T-helper 2 cell treated with Interferon-gamma antibody and Interleukin-4, amounts not matched to agents 5 μg/mL and 100 μg/mL, for 36 hours (primary cell): Measurements from ENCODE around the gene CLTA.
A peak's percentile ranks its signal among the peaks of the same experiment; 100 is the strongest.

Experiments
- DNase-seq: peaks from one replicate; pipeline ENCODE4 v3.0.0; 2021; ENCODE audit warnings: low spot score
- H3K27ac Mint-ChIP-seq: one replicate; pipeline ENCODE4 v1.8.0; 2021; ENCODE audit warnings: mild to moderate bottlenecking, mixed read lengths
- H3K27me3 Mint-ChIP-seq: one replicate; pipeline ENCODE4 v1.8.0; 2021; ENCODE audit warnings: low read depth, mixed read lengths
- H3K36me3 Mint-ChIP-seq: one replicate; pipeline ENCODE4 v1.8.0; 2021; ENCODE audit warnings: low read depth, mixed read lengths
- H3K4me1 Mint-ChIP-seq: one replicate; pipeline ENCODE4 v1.8.0; 2021; ENCODE audit warnings: low read depth, mixed read lengths
- H3K4me3 Mint-ChIP-seq: one replicate; pipeline ENCODE4 v1.8.0; 2022; ENCODE audit warnings: mild to moderate bottlenecking, moderate library complexity, mixed read lengths
- H3K9me3 Mint-ChIP-seq: one replicate; pipeline ENCODE4 v1.8.0; 2021; ENCODE audit warnings: mixed read lengths

The CLTA gene

DNA sequence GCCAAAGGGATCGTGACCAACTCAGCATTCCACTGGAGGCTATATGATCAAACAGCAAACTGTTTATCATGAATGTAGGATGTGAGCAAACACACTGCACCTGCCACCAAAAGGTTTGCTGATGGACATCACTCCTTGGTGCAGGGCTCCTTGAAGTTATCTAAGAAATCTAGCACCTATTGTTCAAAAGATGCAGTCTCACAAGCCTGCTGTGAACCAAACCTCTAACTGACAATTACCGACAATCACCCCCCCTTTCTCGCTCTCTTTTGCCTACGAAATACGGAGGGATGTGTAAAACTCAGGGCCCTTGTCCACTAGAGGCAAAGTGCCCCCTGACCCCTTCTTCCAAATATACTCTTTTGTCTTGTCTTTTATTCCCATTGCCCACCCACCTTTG is 2.5 kb upstream of the CLTA start:
- Mint-ChIP-seq H3K4me3 (no peak overlapping the region), H3K27ac (no peak overlapping the region), H3K36me3 (peaks cover 6% of the 10 kb centered on the region), H3K4me1 (peaks cover 22% of the 10 kb centered on the region), H3K27me3 (peaks cover 5% of the 10 kb centered on the region), H3K9me3 (no peaks in the 10 kb centered on the region)
- DNase-seq: no peak

DNA sequence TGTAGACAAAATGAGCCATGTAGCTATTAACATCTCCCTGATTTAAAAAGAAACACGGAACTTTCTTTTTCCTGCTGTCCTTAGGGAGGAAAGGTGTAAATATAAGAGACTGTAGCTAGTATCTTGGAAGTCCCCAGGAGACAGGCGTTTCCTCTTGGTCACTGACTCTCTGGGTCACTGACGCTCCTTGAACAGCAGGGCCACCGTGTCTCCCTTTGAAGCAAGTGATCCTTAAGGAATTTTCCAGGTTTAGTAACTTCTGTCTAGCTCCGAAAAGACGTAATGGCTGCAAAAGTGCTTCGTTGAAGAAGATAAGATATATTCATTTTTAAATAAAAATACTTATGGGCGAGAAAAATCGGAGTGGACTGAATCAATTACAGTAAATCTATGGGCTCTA is 745 bp upstream of the CLTA start:
- Mint-ChIP-seq H3K9me3 (no peaks in the 10 kb centered on the region), H3K27ac (no peak overlapping the region), H3K36me3 (peaks cover 18% of the 10 kb centered on the region), H3K27me3 (peaks cover 5% of the 10 kb centered on the region), H3K4me1 (peaks cover 37% of the 10 kb centered on the region), H3K4me3 (peak overlapping the region; percentile 95)
- DNase-seq: no peak

DNA sequence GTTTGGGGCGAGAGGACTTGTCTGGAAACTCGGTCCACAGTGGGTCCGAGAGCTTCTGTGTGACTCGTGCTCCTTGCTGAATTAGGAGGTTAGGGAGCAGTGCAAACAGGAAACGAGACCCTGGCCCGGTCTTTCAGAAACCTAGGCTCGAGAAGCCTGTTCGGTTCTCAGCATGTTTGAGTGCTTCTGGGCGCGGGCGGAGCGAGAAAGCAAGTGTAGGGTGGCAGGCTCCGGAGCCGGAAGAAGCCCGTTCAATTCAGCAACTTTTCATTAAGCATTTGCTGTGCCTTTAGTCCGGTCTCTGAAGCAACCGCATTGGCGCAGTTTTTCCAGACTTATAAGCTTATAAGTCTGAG is 547 bp downstream of the CLTA start:
- Mint-ChIP-seq H3K27me3 (peaks cover 5% of the 10 kb centered on the region), H3K9me3 (no peaks in the 10 kb centered on the region), H3K36me3 (peaks cover 25% of the 10 kb centered on the region), H3K4me1 (peaks cover 39% of the 10 kb centered on the region), H3K4me3 (peak overlapping the region; percentile 95), H3K27ac (peak overlapping the region; percentile 85)
- DNase-seq: peak; percentile 25

DNA sequence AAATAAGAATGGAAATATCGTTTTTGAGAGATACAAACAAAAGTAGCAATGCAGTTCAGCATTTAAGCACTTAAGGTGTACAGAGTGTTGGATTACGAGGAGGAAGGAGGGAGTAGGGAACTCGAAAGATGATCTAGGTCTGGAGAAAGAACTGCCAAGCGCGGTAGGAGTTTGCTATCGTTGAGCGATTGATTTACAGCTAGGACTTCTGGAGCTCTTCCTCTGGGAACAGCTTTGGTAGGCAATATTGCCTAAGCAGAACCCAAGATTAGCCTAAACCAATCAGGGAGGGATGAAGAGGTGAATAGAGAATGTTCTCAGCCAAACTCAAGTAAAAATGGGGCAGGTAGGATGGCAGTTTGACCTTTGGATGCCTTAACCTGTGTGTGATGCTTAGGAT is 965 bp downstream of the CLTA start:
- Mint-ChIP-seq H3K4me3 (peak overlapping the region; percentile 95), H3K27me3 (peaks cover 5% of the 10 kb centered on the region), H3K4me1 (peaks cover 39% of the 10 kb centered on the region), H3K27ac (peak overlapping the region; percentile 85), H3K36me3 (peaks cover 27% of the 10 kb centered on the region), H3K9me3 (no peaks in the 10 kb centered on the region)
- DNase-seq: no peak

DNA sequence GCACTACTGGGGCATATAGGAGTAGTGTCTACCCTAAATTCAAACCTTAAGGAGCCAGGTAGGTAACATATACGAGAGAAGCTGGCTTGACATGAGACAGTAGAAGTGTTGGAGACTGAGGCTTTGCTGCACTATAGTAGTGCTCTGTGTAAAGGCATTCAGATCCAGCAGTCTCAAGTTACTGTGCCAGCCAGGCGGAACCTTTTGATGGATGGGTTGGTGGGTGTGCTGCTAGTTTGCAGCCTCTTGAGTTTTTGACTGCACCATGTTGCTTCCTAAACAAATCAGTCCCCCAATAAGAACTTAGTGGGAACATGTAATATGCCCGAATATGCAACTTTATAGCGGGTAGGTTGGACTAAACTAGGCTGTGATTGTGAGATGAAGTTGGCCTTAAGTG is 1.5 kb downstream of the CLTA start:
- peaks cover 5% of the 10 kb centered on the region for H3K27me3 Mint-ChIP-seq
- no peak overlapping the region for H3K27ac Mint-ChIP-seq
- DNase-seq: no peak
- peak overlapping the region; percentile 95 for H3K4me3 Mint-ChIP-seq
- peaks cover 29% of the 10 kb centered on the region for H3K36me3 Mint-ChIP-seq
- H3K4me1 Mint-ChIP-seq: peaks cover 41% of the 10 kb centered on the region
- H3K9me3 Mint-ChIP-seq: no peaks in the 10 kb centered on the region

DNA sequence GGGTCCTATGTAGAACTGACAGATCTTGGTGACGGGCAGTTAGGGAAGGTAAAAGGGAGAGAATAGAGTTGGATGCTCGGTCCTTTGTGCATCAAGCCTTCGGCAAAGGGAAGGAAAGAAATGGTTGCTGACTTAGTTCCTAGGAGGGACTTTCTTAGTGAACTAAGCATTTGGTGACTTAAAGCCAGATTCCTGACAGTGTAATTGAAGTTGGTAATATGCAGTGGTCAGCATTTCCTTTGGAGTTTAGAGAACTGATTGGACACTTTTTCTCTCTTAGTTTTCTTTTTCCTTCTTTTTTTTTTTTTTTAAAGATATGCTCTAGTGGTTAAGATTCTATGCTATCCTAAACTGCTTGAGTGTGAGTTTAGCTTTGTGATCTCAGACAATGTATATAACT is 2.3 kb downstream of the CLTA start:
- Mint-ChIP-seq H3K4me3 (peak overlapping the region; percentile 95), H3K9me3 (no peaks in the 10 kb centered on the region), H3K4me1 (peaks cover 42% of the 10 kb centered on the region), H3K27me3 (peaks cover 5% of the 10 kb centered on the region), H3K36me3 (peaks cover 35% of the 10 kb centered on the region), H3K27ac (no peak overlapping the region)
- no peak for DNase-seq

DNA sequence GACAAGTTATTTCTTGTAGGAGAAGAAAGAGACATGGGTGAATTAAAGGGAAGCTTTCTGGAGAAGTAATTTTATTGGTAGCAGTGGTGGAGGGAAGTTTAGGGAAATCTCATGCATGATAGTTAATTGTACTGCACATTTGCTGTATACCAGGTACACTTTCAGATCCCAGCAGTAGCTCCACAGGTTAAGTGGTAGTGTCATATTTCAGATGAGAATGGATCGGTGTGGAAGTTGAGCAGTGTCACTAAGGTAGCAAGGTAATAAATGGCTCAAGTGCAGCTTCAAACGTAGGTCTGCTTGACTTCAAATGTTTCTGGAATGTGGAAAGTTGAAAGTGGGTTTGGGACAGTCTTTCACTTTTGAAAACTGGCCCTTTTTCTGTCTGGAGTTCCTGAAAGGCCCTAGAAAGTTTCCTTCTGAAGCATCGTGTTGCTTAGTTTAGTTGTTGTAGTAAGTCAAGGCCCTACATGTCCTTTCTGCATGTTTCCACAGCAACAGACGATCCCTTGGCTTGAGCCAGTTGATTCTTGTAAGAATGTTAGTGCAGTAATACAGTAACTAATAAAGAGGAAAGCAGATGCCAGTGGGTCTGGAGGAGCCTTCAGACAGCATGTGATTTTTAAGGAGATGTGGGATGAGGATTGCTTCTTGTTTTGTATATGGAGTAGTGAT is 3.7 kb downstream of the CLTA start:
- peaks cover 38% of the 10 kb centered on the region for H3K36me3 Mint-ChIP-seq

DNA sequence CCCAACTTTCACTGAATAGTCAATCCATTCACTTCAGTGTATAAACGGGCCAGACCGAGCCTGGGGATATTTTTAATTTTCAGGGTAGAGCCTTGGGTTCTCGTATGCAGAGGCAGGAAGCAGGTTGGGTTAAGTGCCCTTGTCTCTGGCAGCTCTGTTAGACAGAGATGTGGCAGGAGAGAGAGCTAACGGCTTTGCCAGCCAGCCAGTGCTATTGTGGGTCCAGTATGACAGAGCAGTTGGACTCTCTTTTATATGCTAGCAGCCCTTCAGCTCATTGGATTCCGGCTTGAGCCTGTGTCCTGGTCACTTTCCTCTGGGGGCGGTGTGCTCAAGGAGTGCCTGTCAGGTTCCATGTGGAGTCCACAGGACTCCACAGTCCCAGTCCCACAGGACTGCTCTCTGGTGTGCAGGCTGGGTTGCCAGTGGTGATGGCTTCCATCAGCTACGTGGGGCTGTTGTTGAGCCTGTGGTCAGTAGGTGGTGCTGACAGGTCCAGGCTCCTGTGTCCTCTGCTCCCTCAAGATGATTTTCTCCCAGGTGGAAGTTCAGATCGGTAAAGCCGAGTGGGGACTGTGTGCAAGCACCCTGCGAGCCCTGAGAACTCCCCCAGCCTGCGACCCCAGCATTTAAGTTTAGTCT is 14.3 kb downstream of the CLTA start:
- H3K4me3 Mint-ChIP-seq: no peak overlapping the region
- peaks cover 41% of the 10 kb centered on the region for H3K4me1 Mint-ChIP-seq
- no peaks in the 10 kb centered on the region for H3K9me3 Mint-ChIP-seq
- H3K27ac Mint-ChIP-seq: no peak overlapping the region
- H3K27me3 Mint-ChIP-seq: no peaks in the 10 kb centered on the region
- DNase-seq: no peak
- H3K36me3 Mint-ChIP-seq: peaks cover 82% of the 10 kb centered on the region

More for the DNA sequence above, 3.7 kb downstream of the CLTA start:
- peak overlapping the region; percentile 47 for H3K4me3 Mint-ChIP-seq
- no peaks in the 10 kb centered on the region for H3K9me3 Mint-ChIP-seq
- peak overlapping the region; percentile 42 for H3K27ac Mint-ChIP-seq
- H3K27me3 Mint-ChIP-seq: no peaks in the 10 kb centered on the region
- H3K4me1 Mint-ChIP-seq: peaks cover 42% of the 10 kb centered on the region
- DNase-seq: no peak

DNA sequence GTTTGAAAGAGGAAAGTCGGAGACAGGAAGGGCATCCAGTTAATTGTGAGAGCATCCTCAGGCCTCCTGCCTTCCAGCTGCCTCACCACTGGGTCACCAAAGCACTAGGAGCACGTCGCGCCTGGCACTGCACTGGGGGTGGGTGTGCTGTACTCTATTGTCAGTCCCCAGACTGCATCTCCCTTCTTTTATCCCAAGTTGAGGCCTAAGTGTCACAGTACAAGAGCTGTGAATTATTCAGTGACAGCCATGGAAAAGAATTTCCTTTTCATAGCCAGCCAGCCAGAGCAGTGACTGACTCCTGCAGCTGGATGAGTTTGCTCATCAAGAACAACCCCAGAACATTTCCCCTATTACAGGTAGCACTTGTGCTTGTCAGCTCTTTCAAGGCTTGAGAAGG is 16.3 kb downstream of the CLTA start:
- Mint-ChIP-seq H3K4me1 (peaks cover 45% of the 10 kb centered on the region), H3K27me3 (no peaks in the 10 kb centered on the region), H3K4me3 (no peak overlapping the region), H3K27ac (no peak overlapping the region), H3K36me3 (peaks cover 79% of the 10 kb centered on the region), H3K9me3 (no peaks in the 10 kb centered on the region)
- DNase-seq: no peak

DNA sequence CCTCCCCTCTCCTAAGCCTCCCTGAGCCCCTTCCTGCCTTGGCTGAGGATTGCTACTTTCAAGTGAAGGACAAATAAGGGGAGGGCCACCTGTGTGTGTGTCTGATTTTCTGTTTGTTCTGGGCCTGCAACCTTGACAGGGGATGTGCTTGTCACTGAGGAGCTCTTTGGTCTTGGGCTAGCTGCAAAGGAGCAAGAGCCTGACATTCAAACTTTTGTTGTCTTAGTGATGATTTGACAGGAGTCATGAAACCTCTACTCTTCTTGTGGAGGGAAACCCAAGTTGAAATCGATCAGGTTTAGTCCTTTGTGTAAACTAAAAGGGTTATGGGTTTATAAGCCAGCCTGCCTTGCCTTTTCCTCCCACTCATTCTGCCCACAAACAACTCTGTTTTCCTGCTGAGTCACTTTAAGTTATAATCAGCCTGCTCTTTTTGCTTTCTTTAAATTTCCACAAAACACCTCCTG is 16.9 kb downstream of the CLTA start:
- no peaks in the 10 kb centered on the region for H3K27me3 Mint-ChIP-seq
- H3K9me3 Mint-ChIP-seq: no peaks in the 10 kb centered on the region
- H3K27ac Mint-ChIP-seq: peak overlapping the region; percentile 71
- peak overlapping the region; percentile 53 for H3K4me3 Mint-ChIP-seq
- peaks cover 45% of the 10 kb centered on the region for H3K4me1 Mint-ChIP-seq
- peak; percentile 37 for DNase-seq
- peaks cover 78% of the 10 kb centered on the region for H3K36me3 Mint-ChIP-seq

DNA sequence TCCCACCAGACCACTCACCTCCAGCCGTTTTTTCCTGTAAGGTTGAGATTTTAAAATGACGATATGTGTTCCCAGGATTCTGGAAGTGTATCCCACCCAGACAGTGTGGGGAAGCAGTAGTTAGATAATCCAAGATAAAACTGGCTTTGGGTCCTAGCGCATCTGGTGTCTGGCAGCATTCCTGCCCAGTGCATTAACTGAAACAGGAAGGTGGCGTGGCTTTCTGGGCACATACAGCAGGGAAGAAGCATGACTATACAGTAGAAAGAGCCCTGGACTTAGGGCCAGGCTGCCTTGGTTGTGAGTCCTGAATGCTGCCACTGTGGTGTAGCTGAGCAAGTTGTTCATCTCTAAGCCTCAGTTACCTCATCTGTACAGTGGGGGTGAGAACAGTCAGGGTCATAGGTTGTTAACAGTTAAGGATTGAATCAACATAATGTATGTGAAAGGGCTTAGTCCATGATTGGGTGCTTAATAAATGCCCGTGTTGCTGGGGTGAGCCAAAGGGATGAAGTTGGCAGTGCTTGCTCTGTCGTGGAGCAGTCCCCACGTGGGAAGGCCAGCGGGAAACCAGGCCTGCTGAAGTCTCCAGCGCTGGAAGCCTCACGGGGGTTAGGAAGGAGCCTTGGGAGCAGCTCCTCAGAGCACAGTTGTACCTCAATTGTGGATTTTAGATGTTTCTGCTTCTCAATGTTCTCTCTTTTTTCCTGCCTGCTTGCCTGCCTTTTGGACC is 18.0 kb downstream of the CLTA start:
- H3K9me3 Mint-ChIP-seq: no peaks in the 10 kb centered on the region
- peaks cover 77% of the 10 kb centered on the region for H3K36me3 Mint-ChIP-seq

DNA sequence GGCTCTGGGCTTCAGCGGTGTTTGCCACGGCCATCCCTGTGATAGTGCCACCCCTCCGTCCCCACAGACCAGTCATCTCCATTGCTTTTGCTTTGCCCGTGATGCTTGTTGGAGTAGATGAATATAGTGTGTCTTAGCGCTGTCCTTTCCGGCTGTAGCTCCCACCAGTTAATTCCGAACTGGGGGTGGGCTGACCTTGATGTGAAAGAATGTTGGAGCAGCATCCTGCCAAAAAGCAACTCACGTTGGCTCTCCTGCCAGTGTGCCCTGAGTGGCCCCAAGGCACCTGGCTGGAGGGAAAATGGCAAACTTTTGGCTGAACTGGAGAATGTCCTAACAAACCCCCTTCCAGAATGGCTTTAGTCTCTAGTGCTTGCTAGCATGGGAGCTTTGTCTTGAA is 20.0 kb downstream of the CLTA start:
- DNase-seq: no peak
- Mint-ChIP-seq H3K9me3 (no peaks in the 10 kb centered on the region), H3K4me3 (no peak overlapping the region), H3K36me3 (peaks cover 72% of the 10 kb centered on the region), H3K27me3 (no peaks in the 10 kb centered on the region), H3K4me1 (peaks cover 48% of the 10 kb centered on the region), H3K27ac (no peak overlapping the region)

More for the DNA sequence above, 18.0 kb downstream of the CLTA start:
- no peak overlapping the region for H3K4me3 Mint-ChIP-seq
- no peaks in the 10 kb centered on the region for H3K27me3 Mint-ChIP-seq
- DNase-seq: no peak
- peak overlapping the region; percentile 8 for H3K27ac Mint-ChIP-seq
- H3K4me1 Mint-ChIP-seq: peaks cover 46% of the 10 kb centered on the region

DNA sequence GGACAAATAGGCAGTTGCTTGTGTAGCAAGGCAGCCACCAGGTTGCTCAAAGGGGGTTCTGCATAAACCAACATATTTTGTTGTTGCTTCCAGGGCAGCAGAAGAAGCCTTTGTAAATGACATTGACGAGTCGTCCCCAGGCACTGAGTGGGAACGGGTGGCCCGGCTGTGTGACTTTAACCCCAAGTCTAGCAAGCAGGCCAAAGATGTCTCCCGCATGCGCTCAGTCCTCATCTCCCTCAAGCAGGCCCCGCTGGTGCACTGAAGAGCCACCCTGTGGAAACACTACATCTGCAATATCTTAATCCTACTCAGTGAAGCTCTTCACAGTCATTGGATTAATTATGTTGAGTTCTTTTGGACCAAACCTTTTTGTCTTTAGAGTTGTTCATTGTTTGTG is 20.8 kb downstream of the CLTA start:
- no peaks in the 10 kb centered on the region for H3K27me3 Mint-ChIP-seq
- H3K4me3 Mint-ChIP-seq: no peak overlapping the region
- no peak overlapping the region for H3K27ac Mint-ChIP-seq
- H3K9me3 Mint-ChIP-seq: no peaks in the 10 kb centered on the region
- DNase-seq: no peak
- H3K4me1 Mint-ChIP-seq: peaks cover 47% of the 10 kb centered on the region
- peaks cover 68% of the 10 kb centered on the region for H3K36me3 Mint-ChIP-seq

DNA sequence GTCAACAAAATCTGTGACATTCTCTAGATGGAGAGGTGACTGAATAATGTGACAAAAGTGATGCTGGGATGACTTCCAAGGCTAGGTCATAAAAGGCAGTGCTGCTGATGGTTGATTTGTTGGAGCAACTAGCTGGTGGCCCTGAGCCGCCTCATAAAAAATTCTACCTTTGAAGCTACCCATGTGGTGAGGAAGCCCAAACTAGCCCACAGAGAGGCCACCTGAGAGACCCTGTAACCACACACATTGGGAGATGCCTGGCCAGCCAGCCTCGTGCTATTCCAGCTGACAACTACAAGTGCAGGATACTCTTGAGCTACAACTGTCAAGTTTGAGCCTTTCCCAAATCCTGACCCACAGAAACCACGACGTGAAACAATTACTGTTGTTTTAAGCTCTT is 22.7 kb downstream of the CLTA start:
- H3K27ac Mint-ChIP-seq: peak overlapping the region; percentile 22
- no peak overlapping the region for H3K4me3 Mint-ChIP-seq
- H3K4me1 Mint-ChIP-seq: peaks cover 42% of the 10 kb centered on the region
- no peaks in the 10 kb centered on the region for H3K27me3 Mint-ChIP-seq
- peaks cover 63% of the 10 kb centered on the region for H3K36me3 Mint-ChIP-seq
- no peak for DNase-seq
- no peaks in the 10 kb centered on the region for H3K9me3 Mint-ChIP-seq
